Right lobe of liver (tissue), 6 donors: ENCODE results near the gene PIK3CB. TPM values are rescaled to one million over a fixed set of nuclear protein-coding genes. Genes with fewer than 3 reads are reported as not detected.

ENCODE experiments used
- ATAC-seq, 4 donors: fragments of 200-7000 bp; cut with Tn5 transposase; one replicate each; pipeline ENCODE4 v1.9.1; 2020; ENCODE audit warnings: mild to moderate bottlenecking in 4 of 4, moderate library complexity in 4 of 4
- DNase-seq, 3 donors: peaks; one replicate each; pipeline ENCODE4 v3.0.0-alpha.2; 2020
- H3K27ac ChIP-seq, 3 donors: fragments of 200-600 bp; one replicate each; pipeline ENCODE4 v1.8.0; 2022
- H3K27me3 ChIP-seq, 2 donors: fragments of 200-600 bp; one replicate each; pipeline ENCODE4 v1.8.0; 2022
- H3K36me3 ChIP-seq, 4 donors: fragments of 200-600 bp; sonication (generic) in 1 of 4; one replicate each; pipeline versions ENCODE4 v1.5.1 to v1.8.0; 2017 to 2022; ENCODE audit warnings: control low read depth in 1 of 4
- H3K4me1 ChIP-seq, 4 donors: fragments of 200-600 bp; sonication (generic) in 1 of 4; one replicate each; pipeline versions ENCODE4 v1.5.1 to v1.8.0; 2017 to 2022; ENCODE audit warnings: control low read depth in 1 of 4
- H3K4me3 ChIP-seq, 3 donors: fragments of 200-600 bp; one replicate each; pipeline ENCODE4 v1.8.0; 2022
- H3K9me3 ChIP-seq, 4 donors: fragments of 200-600 bp; sonication (generic) in 1 of 4; one replicate each; pipeline versions ENCODE4 v1.5.1 to v1.8.0; 2017 to 2022; ENCODE audit warnings: control low read depth in 1 of 4
- CTCF ChIP-seq, 4 donors: fragments of 200-600 bp in 3 of 4; fragments of 450-650 bp in 1 of 4; IDR thresholded peaks; one replicate each; pipeline versions ENCODE4 v1.5.1 to v1.8.0; 2016 to 2022; ENCODE audit warnings: antibody characterized with exemption in 4 of 4, mild to moderate bottlenecking in 2 of 4
- POLR2A ChIP-seq: fragments of 450-650 bp; IDR thresholded peaks from one replicate; pipeline ENCODE4 v1.6.1; 2017; ENCODE audit warnings: antibody characterized with exemption, mild to moderate bottlenecking
- WGBS: methylation state at CpG from one replicate; pipeline ENCODE4 v1.1.6; 2018; ENCODE audit warnings: low coverage, low lambda C conversion rate; ENCODE audit not compliant: insufficient coverage; ENCODE audit errors: missing lambda C conversion rate; 5-methylcytosine and 5-hydroxymethylcytosine counted together
- intact Hi-C, 2 donors: fragments of 100-400 bp; cut with DNase I; formaldehyde crosslinking; loops; one replicate each; pipeline versions ENCODE4 v1.11.2 to v1.14.1; 2022
- total RNA-seq, 6 experiments: library from RNA; depleted of rRNA in 2 of 6; stranded (reverse); fragments of >200 nt in 2 of 6; fragmentation: NEBNext Ultra II Directional in 3 of 6; extraction: Animal tissue kit (Norgen Biotek cat#: 25700) in 3 of 6; gene quantifications; one replicate each; pipeline versions ENCODE4 v1.1.0 to v1.2.4, GENCODE V29; 2016 to 2023
- donor health status: DM: no; HTN: yes; CAD: no.
- donor health status: DM: no; HTN: no; CAD: no.
- donor health status: DM: no; HTN: no; CAD: no.
- donor health status: DM: no; HTN: yes; CAD: no.
- donor health status: DM: no; HTN: yes; CAD: no.

The PIK3CB gene
- total RNA-seq, 6 experiments from 2014 or later: 12.1 to 20.9 (median 14.6) TPM

GRCh38 chr3:138696666-138697370 is 137.9 kb downstream of the PIK3CB start:
- intact Hi-C loops: no loop called here
- ATAC-seq (no peak), DNase-seq (no peak)
- no peaks in the 10 kb centered on the region for H3K27me3 ChIP-seq
- no peak overlapping the region for H3K4me3 ChIP-seq
- TF ChIP-seq CTCF (IDR thresholded peaks at IDR 0.05) (no peak), POLR2A (no peak)
- peaks cover 0 to 13% (median 0%) of the 10 kb centered on the region in 4 donors for H3K36me3 ChIP-seq
- H3K9me3 ChIP-seq: no peaks in the 10 kb centered on the region
- H3K4me1 ChIP-seq: no peaks in the 10 kb centered on the region
- no peak overlapping the region for H3K27ac ChIP-seq
- 92% methylated on average over 1 of the region's 1 CpG for WGBS

- H3K27ac ChIP-seq: no peak overlapping the region
These were observed 140.3 kb downstream of the PIK3CB start for GRCh38 chr3:138694287-138695007.

GRCh38 chr3:138692152-138692551 is 142.6 kb downstream of the PIK3CB start:
- TF ChIP-seq POLR2A (no peak), CTCF (IDR thresholded peaks at IDR 0.05) (no peak)
- Histone ChIP-seq H3K9me3 (no peaks in the 10 kb centered on the region), H3K27ac (no peak overlapping the region), H3K27me3 (no peaks in the 10 kb centered on the region), H3K4me3 (no peak overlapping the region), H3K36me3 (no peaks in the 10 kb centered on the region), H3K4me1 (peaks cover 0 to 10% (median 4%) of the 10 kb centered on the region in 4 donors)
- ATAC-seq (no peak), DNase-seq (no peak)
- intact Hi-C loops: no loop called here
- WGBS: 63% methylated on average over 2 of the region's 3 CpGs

More at GRCh38 chr3:138694287-138695007, 140.3 kb downstream of the PIK3CB start:
- WGBS: 89% methylated on average over 8 of the region's 8 CpGs
- Histone ChIP-seq H3K27me3 (no peaks in the 10 kb centered on the region), H3K4me3 (no peak overlapping the region), H3K4me1 (no peaks in the 10 kb centered on the region), H3K36me3 (peaks cover 0 to 10% (median 0%) of the 10 kb centered on the region in 4 donors), H3K9me3 (no peaks in the 10 kb centered on the region)
- peak in 1 of 4 donors; percentile 71 for ATAC-seq
- TF ChIP-seq CTCF (IDR thresholded peaks at IDR 0.05): no peak
- TF ChIP-seq POLR2A: no peak
- intact Hi-C loops: no loop called here
- DNase-seq: no peak

- DNase-seq (no peak), ATAC-seq (no peak)
- intact Hi-C loops: no loop called here
- Histone ChIP-seq H3K4me1 (peaks cover 0 to 18% (median 6%) of the 10 kb centered on the region in 4 donors), H3K27me3 (no peaks in the 10 kb centered on the region), H3K4me3 (no peak overlapping the region), H3K36me3 (no peaks in the 10 kb centered on the region), H3K27ac (no peak overlapping the region), H3K9me3 (no peaks in the 10 kb centered on the region)
- TF ChIP-seq CTCF (IDR thresholded peaks at IDR 0.05) (no peak), POLR2A (no peak)
- 100% methylated on average over 1 of the region's 1 CpG for WGBS
These were observed 143.4 kb downstream of the PIK3CB start for GRCh38 chr3:138691351-138691750.
